ENCODE measurements around the gene PDE1A.

- TF ChIP-seq CTCF (IDR thresholded peaks at IDR 0.05; ENCODE audit: low read depth, low read length, poor library complexity, severe bottlenecking) (no peak), EZH2phosphoT487 (IDR thresholded peaks at IDR 0.05; ENCODE audit: borderline replicate concordance, low read length) (no peak)
These were observed 202.2 kb downstream of the PDE1A start for GRCh38 chr2:182224669-182225068.

Measured in DOHH2 (cell line).